Fibroblast of the aortic adventitia (primary cell): ENCODE data around the gene BIN1. TPM values are rescaled to one million over a fixed set of nuclear protein-coding genes. Genes with fewer than 3 reads are reported as not detected.

Experiments used
- DNase-seq: peaks from one replicate; pipeline ENCODE4 v3.0.0-alpha.2; 2010; ENCODE audit warnings: low read depth
- H3K4me3 ChIP-seq: 2 replicates; pipeline ENCODE4 v1.5.1; 2011; ENCODE audit warnings: low read depth, mild to moderate bottlenecking, control low read depth, low read length, moderate library complexity
- CTCF ChIP-seq: IDR thresholded peaks from 2 replicates; pipeline ENCODE4 v1.5.1; 2011; ENCODE audit warnings: mild to moderate bottlenecking, low read length, control low read depth, inconsistent platforms; ENCODE audit not compliant: insufficient read depth
- total RNA-seq: library from RNA; depleted of rRNA; stranded (reverse); fragments of >200 nt; gene quantifications from 2 replicates; pipeline ENCODE4 v1.2.3, GENCODE V29; 2012; ENCODE audit warnings: low replicate concordance

Gene BIN1
- total RNA-seq, 1 donor = 68.7 TPM

- DNase-seq = no peak
- no peak for TF ChIP-seq CTCF
- no peak overlapping the region for H3K4me3 ChIP-seq
Observed at GRCh38 chr2:127097471-127097765, 9.5 kb downstream of the BIN1 start.

- DNase-seq = no peak
- no peak for TF ChIP-seq CTCF
- H3K4me3 ChIP-seq = no peak overlapping the region
Observed at GRCh38 chr2:127096718-127097470, 10.1 kb downstream of the BIN1 start.

- DNase-seq = no peak
- no peak overlapping the region for H3K4me3 ChIP-seq
- TF ChIP-seq CTCF = no peak
Observed at GRCh38 chr2:127096280-127096679, 10.7 kb downstream of the BIN1 start.

GRCh38 chr2:127095784-127096183 lies 11.2 kb downstream of the BIN1 start:
- no peak overlapping the region for H3K4me3 ChIP-seq
- TF ChIP-seq CTCF = no peak
- no peak for DNase-seq

- TF ChIP-seq CTCF = no peak
- DNase-seq = no peak
- H3K4me3 ChIP-seq = no peak overlapping the region
Observed at GRCh38 chr2:127095367-127095641, 11.7 kb downstream of the BIN1 start.

- no peak overlapping the region for H3K4me3 ChIP-seq
- DNase-seq = peak; percentile 51
- TF ChIP-seq CTCF = no peak
Observed at GRCh38 chr2:127094509-127095366, 12.2 kb downstream of the BIN1 start.
